GM12874 (cell line): Measurements from ENCODE around the gene NAA16.

Experiments
- CTCF ChIP-seq: IDR thresholded peaks from 2 replicates; pipeline ENCODE4 v1.5.1; 2011; ENCODE audit warnings: low read depth, mild to moderate bottlenecking, control low read depth, low read length, moderate library complexity; ENCODE audit not compliant: insufficient read depth

NAA16 gene

GRCh38 chr13:41388143-41388881 lies 77.2 kb downstream of the NAA16 start:
- no peak for TF ChIP-seq CTCF

- TF ChIP-seq CTCF, result no peak
Observed at GRCh38 chr13:41389580-41389979, 78.5 kb downstream of the NAA16 start.

GRCh38 chr13:41394166-41394565 lies 83.1 kb downstream of the NAA16 start:
- TF ChIP-seq CTCF, result no peak

- TF ChIP-seq CTCF, result no peak
Observed at GRCh38 chr13:41398494-41399170, 87.6 kb downstream of the NAA16 start.

GRCh38 chr13:41401366-41401765 lies 90.3 kb downstream of the NAA16 start:
- no peak for TF ChIP-seq CTCF

- TF ChIP-seq CTCF, result no peak
Observed at GRCh38 chr13:41402691-41403511, 91.8 kb downstream of the NAA16 start.

GRCh38 chr13:41403983-41404382 lies 92.9 kb downstream of the NAA16 start:
- TF ChIP-seq CTCF, result no peak
